OCI-LY1 (cell line): ENCODE data around the gene IFT25.
A peak's percentile ranks its signal among the peaks of the same experiment; 100 is the strongest.

Experiments
- CTCF ChIP-seq: fragments of 200-600 bp; sonication (generic), shearing (Covaris generic); IDR thresholded peaks from 2 replicates; pipeline ENCODE4 v1.5.1; 2017; ENCODE audit warnings: mild to moderate bottlenecking, antibody characterized with exemption, low read length, moderate library complexity, mixed read lengths
- EZH2 ChIP-seq: fragments of 200-600 bp; sonication (generic), shearing (Covaris generic); IDR thresholded peaks from 2 replicates; pipeline ENCODE4 v1.8.0; 2017; ENCODE audit warnings: borderline replicate concordance, mixed run types, mild to moderate bottlenecking, antibody characterized with exemption, low read length, moderate library complexity, mixed read lengths

- TF ChIP-seq CTCF, result peak; percentile 89
- TF ChIP-seq EZH2, result no peak
Observed at GRCh38 chr1:53949023-53949990, 3.8 kb upstream of the IFT25 start.
